C4-2B (cell line): Measurements from ENCODE around the gene SFXN5.

Experiments used
- ZFX ChIP-seq: fragments of 450-650 bp; IDR thresholded peaks from 2 replicates; pipeline ENCODE4 v1.6.1; 2017
- TF ChIP-seq, protein P1 (sequence below): fragments of 450-650 bp; conservative IDR thresholded peaks from 2 replicates; pipeline ENCODE4 v1.5.1; 2017; ENCODE audit warnings: mild to moderate bottlenecking

DNA sequence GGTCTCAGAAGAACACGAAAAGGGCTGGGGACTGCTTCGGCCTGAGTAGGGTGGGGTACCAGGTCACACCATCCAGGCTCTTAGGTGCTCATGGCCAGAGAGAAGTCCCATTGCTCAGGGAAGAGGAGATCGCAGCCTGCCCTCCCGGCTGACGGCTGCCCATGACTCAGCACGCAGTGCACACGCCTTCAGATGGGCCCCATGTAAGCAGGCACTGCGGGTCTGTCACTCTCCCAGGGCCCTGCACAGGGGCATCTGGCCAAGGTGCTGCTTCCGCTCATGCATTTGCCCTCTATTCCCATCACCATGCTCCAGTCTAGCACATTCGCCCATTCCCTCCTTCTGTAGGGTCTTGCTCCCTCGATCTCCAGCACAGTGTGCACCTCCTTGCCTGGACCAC is 34.7 kb downstream of the SFXN5 start:
- TF ChIP-seq, protein P1, sequence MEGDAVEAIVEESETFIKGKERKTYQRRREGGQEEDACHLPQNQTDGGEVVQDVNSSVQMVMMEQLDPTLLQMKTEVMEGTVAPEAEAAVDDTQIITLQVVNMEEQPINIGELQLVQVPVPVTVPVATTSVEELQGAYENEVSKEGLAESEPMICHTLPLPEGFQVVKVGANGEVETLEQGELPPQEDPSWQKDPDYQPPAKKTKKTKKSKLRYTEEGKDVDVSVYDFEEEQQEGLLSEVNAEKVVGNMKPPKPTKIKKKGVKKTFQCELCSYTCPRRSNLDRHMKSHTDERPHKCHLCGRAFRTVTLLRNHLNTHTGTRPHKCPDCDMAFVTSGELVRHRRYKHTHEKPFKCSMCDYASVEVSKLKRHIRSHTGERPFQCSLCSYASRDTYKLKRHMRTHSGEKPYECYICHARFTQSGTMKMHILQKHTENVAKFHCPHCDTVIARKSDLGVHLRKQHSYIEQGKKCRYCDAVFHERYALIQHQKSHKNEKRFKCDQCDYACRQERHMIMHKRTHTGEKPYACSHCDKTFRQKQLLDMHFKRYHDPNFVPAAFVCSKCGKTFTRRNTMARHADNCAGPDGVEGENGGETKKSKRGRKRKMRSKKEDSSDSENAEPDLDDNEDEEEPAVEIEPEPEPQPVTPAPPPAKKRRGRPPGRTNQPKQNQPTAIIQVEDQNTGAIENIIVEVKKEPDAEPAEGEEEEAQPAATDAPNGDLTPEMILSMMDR: no peak
- no peak for TF ChIP-seq ZFX
